Suprapubic skin (tissue), 4 donors: Measurements from ENCODE around the gene PLXDC1. TPM values are rescaled to one million over a fixed set of nuclear protein-coding genes. Genes with fewer than 3 reads are reported as not detected.

Experiments
- DNase-seq, 2 donors: peaks; one replicate each; pipeline ENCODE4 v3.0.0-alpha.2; 2019; ENCODE audit warnings: low spot score in 2 of 2
- H3K27ac ChIP-seq: fragments of 200-600 bp; sonication (generic); one replicate; pipeline ENCODE4 v1.5.1; 2019
- H3K27me3 ChIP-seq: fragments of 200-600 bp; sonication (generic); one replicate; pipeline ENCODE4 v1.5.1; 2019
- H3K36me3 ChIP-seq: fragments of 200-600 bp; sonication (generic); one replicate; pipeline ENCODE4 v1.5.1; 2019
- H3K4me1 ChIP-seq: fragments of 200-600 bp; sonication (generic); one replicate; pipeline ENCODE4 v1.5.1; 2019
- H3K4me3 ChIP-seq: fragments of 200-600 bp; sonication (generic); one replicate; pipeline ENCODE4 v1.5.1; 2019; ENCODE audit warnings: mild to moderate bottlenecking
- H3K9me3 ChIP-seq: fragments of 200-600 bp; sonication (generic); one replicate; pipeline ENCODE4 v1.5.1; 2019
- CTCF ChIP-seq, 2 donors: fragments of 200-600 bp in 1 of 2; fragments of 450-650 bp in 1 of 2; sonication (generic) in 1 of 2; IDR thresholded peaks; one replicate each; pipeline ENCODE4 v1.5.1; 2016 to 2019; ENCODE audit warnings: antibody characterized with exemption in 2 of 2, mild to moderate bottlenecking in 1 of 2, moderate library complexity in 1 of 2
- EP300 ChIP-seq: sonication (generic); formaldehyde crosslinking; IDR thresholded peaks from one replicate; pipeline ENCODE4 v1.6.1; 2017; ENCODE audit warnings: antibody characterized with exemption
- POLR2A ChIP-seq, 2 donors: fragments of 450-650 bp; IDR thresholded peaks; one replicate each; pipeline ENCODE4 v1.6.1; 2017; ENCODE audit warnings: antibody characterized with exemption in 2 of 2, mild to moderate bottlenecking in 2 of 2, moderate library complexity in 2 of 2
- POLR2AphosphoS5 ChIP-seq, 3 donors: sonication (generic); formaldehyde crosslinking; IDR thresholded peaks; one replicate each; pipeline ENCODE4 v1.6.1; 2017; ENCODE audit warnings: antibody characterized with exemption in 3 of 3
- WGBS: methylation state at CpG from one replicate; pipeline ENCODE4 v1.1.5; 2018; 5-methylcytosine and 5-hydroxymethylcytosine counted together
- total RNA-seq, 4 donors: library from RNA; depleted of rRNA; stranded (reverse); fragments of >200 nt; gene quantifications; one replicate each; pipeline ENCODE4 v1.1.0, GENCODE V29; 2016

PLXDC1 gene
- total RNA-seq, 4 donors from 2014 or later: 5.3 to 14.1 (median 6.3) TPM

- DNase-seq: no peak
- Histone ChIP-seq H3K27ac (no peak overlapping the region), H3K36me3 (no peaks in the 10 kb centered on the region), H3K4me3 (no peak overlapping the region), H3K9me3 (no peaks in the 10 kb centered on the region), H3K27me3 (no peaks in the 10 kb centered on the region), H3K4me1 (peaks cover 9% of the 10 kb centered on the region)
- 94% methylated on average over 12 of the region's 12 CpGs for WGBS
- no peak for TF ChIP-seq CTCF (IDR thresholded peaks at IDR 0.05)
- no peak for TF ChIP-seq POLR2AphosphoS5 (IDR thresholded peaks at IDR 0.05)
- no peak for TF ChIP-seq EP300
- TF ChIP-seq POLR2A (IDR thresholded peaks at IDR 0.05): no peak
Measured at GRCh38 chr17:39101091-39101490, 50.3 kb downstream of the PLXDC1 start.

- Histone ChIP-seq H3K27me3 (no peaks in the 10 kb centered on the region), H3K27ac (no peak overlapping the region), H3K4me1 (peaks cover 14% of the 10 kb centered on the region), H3K36me3 (no peaks in the 10 kb centered on the region), H3K4me3 (no peak overlapping the region), H3K9me3 (no peaks in the 10 kb centered on the region)
- 96% methylated on average over 9 of the region's 9 CpGs for WGBS
- DNase-seq: no peak
- no peak for TF ChIP-seq POLR2AphosphoS5 (IDR thresholded peaks at IDR 0.05)
- TF ChIP-seq CTCF (IDR thresholded peaks at IDR 0.05): no peak
- no peak for TF ChIP-seq EP300
- no peak for TF ChIP-seq POLR2A (IDR thresholded peaks at IDR 0.05)
Measured at GRCh38 chr17:39100530-39100929, 50.9 kb downstream of the PLXDC1 start.

GRCh38 chr17:39099663-39100286 lies 51.7 kb downstream of the PLXDC1 start:
- H3K36me3 ChIP-seq: no peaks in the 10 kb centered on the region
- H3K4me1 ChIP-seq: peaks cover 21% of the 10 kb centered on the region
- H3K27me3 ChIP-seq: no peaks in the 10 kb centered on the region
- H3K27ac ChIP-seq: no peak overlapping the region
- H3K4me3 ChIP-seq: no peak overlapping the region
- no peaks in the 10 kb centered on the region for H3K9me3 ChIP-seq
- no peak for TF ChIP-seq CTCF (IDR thresholded peaks at IDR 0.05)
- no peak for TF ChIP-seq POLR2A (IDR thresholded peaks at IDR 0.05)
- no peak for TF ChIP-seq EP300
- TF ChIP-seq POLR2AphosphoS5 (IDR thresholded peaks at IDR 0.05): no peak
- WGBS: 67% methylated on average over 9 of the region's 9 CpGs
- DNase-seq: no peak

- no peak for TF ChIP-seq CTCF (IDR thresholded peaks at IDR 0.05)
- no peak for TF ChIP-seq POLR2AphosphoS5 (IDR thresholded peaks at IDR 0.05)
- TF ChIP-seq EP300: no peak
- TF ChIP-seq POLR2A (IDR thresholded peaks at IDR 0.05): no peak
- Histone ChIP-seq H3K4me3 (no peak overlapping the region), H3K9me3 (no peaks in the 10 kb centered on the region), H3K4me1 (peaks cover 21% of the 10 kb centered on the region), H3K27ac (no peak overlapping the region), H3K27me3 (no peaks in the 10 kb centered on the region), H3K36me3 (no peaks in the 10 kb centered on the region)
- WGBS: 72% methylated on average over 13 of the region's 13 CpGs
- no peak for DNase-seq
Measured at GRCh38 chr17:39098588-39098987, 52.8 kb downstream of the PLXDC1 start.

GRCh38 chr17:39097537-39097936 lies 53.9 kb downstream of the PLXDC1 start:
- WGBS: 94% methylated on average over 7 of the region's 7 CpGs
- Histone ChIP-seq H3K4me3 (no peak overlapping the region), H3K4me1 (peaks cover 24% of the 10 kb centered on the region), H3K27me3 (no peaks in the 10 kb centered on the region), H3K9me3 (no peaks in the 10 kb centered on the region), H3K27ac (no peak overlapping the region), H3K36me3 (no peaks in the 10 kb centered on the region)
- no peak for DNase-seq
- TF ChIP-seq EP300 (no peak), POLR2AphosphoS5 (IDR thresholded peaks at IDR 0.05) (no peak), POLR2A (IDR thresholded peaks at IDR 0.05) (no peak), CTCF (IDR thresholded peaks at IDR 0.05) (no peak)
